Measurements from ENCODE around the gene OTOP2.

Gene OTOP2

GRCh38 chr17:74925242-74925641 lies 1.2 kb downstream of the OTOP2 start:
- no peak for DNase-seq

- no peak for DNase-seq
Observed at GRCh38 chr17:74928786-74929185, 4.7 kb downstream of the OTOP2 start.

- DNase-seq, result no peak
Observed at GRCh38 chr17:74930535-74931036, 6.5 kb downstream of the OTOP2 start.

- DNase-seq, result no peak
Observed at GRCh38 chr17:74935048-74935447, 11.0 kb downstream of the OTOP2 start.

GRCh38 chr17:74935585-74936469 lies 11.8 kb downstream of the OTOP2 start, which contains the start of gene OTOP3:
Gene OTOP3 (plus strand): TSS chr17:74935898. CDS start chr17:74935922, 24 bp downstream.
- DNase-seq, result no peak

GRCh38 chr17:74936470-74936799 lies 12.4 kb downstream of the OTOP2 start:
- DNase-seq, result no peak

GRCh38 chr17:74937064-74938051 lies 13.3 kb downstream of the OTOP2 start:
- no peak for DNase-seq

- no peak for DNase-seq
Observed at GRCh38 chr17:74938194-74938950, 14.3 kb downstream of the OTOP2 start.

GRCh38 chr17:74939534-74939933 lies 15.5 kb downstream of the OTOP2 start:
- no peak for DNase-seq

- DNase-seq, result no peak
Observed at GRCh38 chr17:74941128-74941725, 17.2 kb downstream of the OTOP2 start.

- DNase-seq, result no peak
Observed at GRCh38 chr17:74943808-74944522, 19.9 kb downstream of the OTOP2 start.

GRCh38 chr17:74945543-74945942 lies 21.5 kb downstream of the OTOP2 start:
- DNase-seq, result no peak

GRCh38 chr17:74946641-74947040 lies 22.6 kb downstream of the OTOP2 start:
- DNase-seq, result no peak

DNA sequence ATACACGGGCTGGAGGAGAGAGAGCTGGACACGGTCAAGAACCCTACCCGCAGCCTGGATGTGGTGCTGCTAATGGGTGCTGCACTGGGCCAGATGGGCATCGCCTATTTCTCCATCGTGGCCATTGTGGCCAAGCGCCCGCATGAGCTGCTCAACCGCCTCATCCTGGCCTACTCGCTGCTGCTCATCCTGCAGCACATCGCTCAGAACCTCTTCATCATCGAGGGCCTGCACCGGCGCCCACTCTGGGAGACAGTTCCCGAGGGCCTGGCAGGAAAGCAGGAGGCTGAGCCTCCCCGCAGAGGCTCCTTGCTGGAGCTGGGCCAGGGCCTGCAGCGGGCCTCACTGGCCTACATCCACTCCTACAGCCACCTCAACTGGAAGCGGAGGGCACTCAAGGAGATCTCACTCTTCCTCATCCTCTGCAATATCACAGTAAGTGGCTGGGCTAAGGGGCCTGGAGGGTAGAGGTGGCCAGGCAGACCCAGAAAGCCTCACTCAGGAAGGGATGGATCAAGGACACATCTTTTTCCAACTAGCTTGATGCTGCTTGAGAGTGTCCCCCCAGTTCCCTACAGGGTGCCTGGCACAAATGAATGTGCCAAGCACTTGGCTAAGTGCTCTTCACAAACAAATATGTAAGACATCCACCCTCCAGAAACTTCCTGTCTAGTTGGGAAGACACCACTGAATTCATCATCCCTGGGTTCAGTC lies 23.1 kb downstream of the OTOP2 start:
- DNase-seq, result no peak

GRCh38 chr17:74949455-74950115 lies 25.5 kb downstream of the OTOP2 start:
- no peak for DNase-seq

- no peak for DNase-seq
Observed at GRCh38 chr17:74950207-74950606, 26.1 kb downstream of the OTOP2 start.

DNA sequence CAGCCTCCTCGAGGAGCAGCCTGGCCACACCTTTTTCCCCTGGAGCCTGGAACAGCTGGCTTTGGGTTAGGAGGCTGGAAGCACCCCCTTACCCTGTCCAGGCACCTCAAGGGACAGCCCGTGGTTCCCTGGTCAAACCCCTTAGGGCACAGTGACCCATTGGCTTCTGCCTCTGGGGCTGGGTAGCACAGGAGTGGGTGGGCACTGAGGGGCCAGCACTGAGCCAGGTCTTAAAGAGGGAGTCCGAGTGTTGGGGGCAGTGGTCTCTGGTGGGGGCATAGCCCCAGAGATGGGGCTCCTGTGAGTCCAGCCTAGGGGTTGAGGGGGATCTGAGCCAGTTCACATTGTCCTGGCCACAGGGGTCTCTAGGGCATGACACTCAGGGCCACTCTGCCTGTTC lies 27.0 kb downstream of the OTOP2 start:
- no peak for DNase-seq

DNA sequence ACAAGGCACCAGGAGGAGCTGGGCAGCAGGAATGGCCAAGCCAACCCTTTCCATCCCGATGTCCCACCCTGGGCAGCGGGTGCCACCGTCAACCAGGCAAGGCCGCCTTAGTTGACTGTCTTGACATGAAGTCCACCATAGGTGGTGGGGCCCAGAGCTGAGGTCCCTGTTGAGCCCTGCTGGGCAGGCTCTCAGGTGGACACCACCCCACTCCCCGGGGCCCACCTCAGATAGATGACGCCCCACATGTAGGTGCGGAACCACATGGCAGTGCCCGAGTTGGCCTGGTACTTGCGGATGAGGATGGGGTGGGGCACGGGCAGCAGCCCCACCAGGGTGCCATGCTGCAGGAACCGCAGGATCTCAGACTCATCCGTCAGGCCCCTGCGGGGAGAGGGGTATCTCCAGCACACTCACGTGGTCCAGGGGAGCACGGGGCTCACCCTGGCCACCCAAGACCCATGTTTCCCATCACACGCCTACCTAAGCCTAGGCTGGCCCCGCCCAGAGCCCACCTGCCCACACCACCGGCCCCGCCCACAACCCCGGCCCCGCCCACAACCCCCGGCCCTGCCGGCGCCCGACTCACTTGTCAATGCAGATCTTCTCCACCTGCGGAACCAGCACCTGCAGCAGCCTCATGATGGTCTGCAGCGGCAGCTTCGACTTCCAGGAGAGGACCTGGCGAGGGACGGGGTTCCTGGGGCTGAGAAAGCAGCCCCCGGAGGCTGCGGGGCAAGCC lies 27.8 kb downstream of the OTOP2 start:
- no peak for DNase-seq

DNA sequence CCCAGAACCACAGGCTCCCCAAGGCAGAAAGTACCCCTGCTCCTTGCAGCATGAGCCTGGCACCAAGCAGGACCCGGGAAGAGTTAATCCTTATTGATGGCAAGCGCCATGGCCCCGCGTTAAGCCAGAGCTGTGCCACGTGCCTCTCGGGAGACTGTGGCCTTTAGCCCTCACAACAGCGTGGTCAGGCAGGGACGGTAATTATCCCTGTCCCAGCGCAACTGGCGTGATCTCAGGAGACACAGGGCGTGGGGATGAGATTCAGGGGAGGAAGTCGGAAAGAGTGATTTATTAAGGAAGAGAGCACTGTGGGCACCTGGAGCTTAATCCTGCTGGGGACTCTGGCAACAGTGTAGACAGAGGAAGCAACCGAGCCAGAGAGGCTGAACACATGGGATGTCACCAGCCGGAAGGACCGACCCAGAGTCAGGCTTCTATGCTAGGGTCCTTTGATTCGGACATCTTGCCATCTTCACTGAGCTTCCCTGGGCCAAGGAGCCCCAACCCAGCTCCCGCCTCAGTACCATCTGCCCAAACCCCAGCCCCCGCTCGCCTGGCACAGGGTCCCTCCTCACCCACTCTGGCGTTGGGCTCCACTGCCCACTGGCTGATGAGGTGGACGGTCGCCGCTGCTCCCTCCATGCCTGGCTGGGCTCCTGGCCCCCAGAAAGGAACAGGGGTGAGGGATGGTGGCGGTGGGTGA lies 28.5 kb downstream of the OTOP2 start:
- no peak for DNase-seq

All from activated gamma-delta T cell (primary cell).